GM19397 (cell line): ENCODE measurements around the gene CNTN6.
"Not testable (repeated sequence)": the region's sequence is repeated elsewhere in the genome, so short reads cannot be mapped to it uniquely, and the experiment has no call there.

Source experiments
- ATAC-seq: cut with Tn5 transposase; IDR thresholded peaks from one replicate; pipeline ENCODE4 v1.9.1; 2021; ENCODE audit warnings: mild to moderate bottlenecking, moderate library complexity; ENCODE audit not compliant: unreplicated experiment

Gene CNTN6

DNA sequence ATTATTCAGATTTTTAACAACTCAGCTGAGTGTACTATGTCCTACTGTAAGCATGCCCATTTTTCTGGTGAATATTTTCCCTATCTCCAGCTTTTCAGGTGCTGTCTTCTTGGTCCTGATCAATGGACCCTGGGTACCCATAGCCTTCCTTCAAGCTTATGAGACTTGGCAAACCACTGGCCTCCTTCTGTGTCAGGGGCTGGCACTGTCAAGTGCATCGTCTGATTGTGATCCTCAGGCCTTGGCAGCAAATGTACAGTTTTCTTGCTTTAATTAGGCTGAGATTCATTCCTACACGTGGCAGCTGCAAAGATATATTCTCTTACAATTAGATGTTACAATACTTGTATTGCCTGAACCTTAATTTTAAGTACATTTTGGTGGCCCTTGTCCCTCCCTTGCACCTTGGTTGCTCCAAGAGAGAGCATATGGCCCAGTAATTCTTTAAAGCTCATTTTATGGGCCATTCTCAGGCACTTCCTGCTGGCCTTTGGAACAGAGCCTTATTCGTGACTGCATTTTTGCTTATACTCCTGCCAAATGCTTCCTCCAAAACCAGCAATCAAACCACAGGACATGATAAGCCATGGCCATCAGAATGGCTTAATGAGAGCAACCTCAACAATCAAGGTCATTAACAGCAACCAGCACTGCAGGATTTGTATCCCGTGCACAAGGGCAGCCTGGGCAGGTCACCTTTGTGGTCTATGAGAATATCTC lies 179.9 kb downstream of the CNTN6 start:
- no peak for ATAC-seq

DNA sequence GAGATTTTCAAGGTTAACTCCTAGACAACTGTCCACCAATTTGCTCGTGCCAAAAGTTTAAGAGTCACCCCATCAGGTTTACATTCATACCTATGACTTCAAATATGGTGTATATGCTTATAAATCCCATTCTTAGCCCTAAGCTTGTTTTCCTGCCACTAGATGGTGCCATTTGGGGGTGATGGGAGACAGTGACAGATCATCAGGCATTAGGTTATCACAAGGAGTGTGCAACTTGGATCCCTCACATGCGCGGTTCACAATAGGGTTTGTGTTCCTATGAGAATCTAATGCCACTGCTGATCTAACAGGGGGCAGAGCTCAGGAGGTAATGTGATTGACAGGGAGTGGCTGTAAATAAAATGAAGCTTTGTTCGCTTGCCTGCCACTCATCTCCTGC lies 182.7 kb downstream of the CNTN6 start:
- no peak for ATAC-seq

DNA sequence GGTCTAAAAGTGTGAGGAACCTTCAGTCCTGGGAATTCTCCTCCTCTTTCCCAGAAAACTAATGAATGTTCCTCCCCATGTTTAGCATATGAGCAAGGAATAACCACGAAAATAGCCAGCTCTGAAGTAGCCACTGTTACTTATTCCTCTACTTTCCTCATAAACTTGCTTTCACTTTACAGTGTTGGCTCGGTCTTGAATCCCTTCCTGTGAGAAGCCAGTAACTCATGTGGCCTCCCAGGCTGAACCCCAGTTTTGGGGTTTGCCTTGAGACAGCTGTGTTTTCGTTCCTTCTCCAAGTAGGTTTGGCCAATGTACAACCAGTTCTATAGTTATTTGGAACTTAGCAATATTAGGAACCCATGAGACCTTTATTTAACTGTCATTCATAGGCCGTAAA lies 195.0 kb downstream of the CNTN6 start:
- no peak for ATAC-seq

DNA sequence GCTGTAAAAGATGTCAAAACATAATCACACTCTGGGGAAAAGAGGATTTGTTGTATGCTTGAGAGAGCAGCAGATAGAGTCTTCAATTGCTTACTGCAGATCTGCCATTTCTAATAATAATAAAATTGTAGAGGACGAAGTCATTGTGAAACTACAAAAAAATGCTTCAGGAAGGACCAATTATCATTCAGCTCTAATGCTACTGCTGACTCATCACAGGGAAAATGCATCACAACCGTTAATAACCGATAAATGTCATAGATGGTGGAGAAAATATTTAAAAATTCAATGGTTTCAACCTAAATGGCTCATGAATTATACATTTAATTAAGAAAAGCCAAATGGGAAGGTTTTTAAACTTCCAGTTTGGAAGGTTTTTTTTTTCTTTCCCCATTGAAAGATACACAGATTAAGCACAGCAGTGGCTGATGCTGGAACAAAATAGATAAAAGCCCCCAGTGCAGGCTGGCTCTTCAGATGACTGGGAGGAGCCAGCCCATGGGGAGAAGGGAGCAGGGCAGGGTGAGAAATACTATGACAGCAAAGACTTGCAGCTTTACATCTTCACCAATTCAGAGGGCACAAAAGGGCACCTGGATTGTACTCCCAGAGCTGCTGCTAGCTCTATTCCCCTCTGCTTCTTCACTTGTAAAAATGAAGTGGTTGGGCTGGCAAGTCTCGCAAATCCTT lies 196.1 kb downstream of the CNTN6 start:
- no peak for ATAC-seq

DNA sequence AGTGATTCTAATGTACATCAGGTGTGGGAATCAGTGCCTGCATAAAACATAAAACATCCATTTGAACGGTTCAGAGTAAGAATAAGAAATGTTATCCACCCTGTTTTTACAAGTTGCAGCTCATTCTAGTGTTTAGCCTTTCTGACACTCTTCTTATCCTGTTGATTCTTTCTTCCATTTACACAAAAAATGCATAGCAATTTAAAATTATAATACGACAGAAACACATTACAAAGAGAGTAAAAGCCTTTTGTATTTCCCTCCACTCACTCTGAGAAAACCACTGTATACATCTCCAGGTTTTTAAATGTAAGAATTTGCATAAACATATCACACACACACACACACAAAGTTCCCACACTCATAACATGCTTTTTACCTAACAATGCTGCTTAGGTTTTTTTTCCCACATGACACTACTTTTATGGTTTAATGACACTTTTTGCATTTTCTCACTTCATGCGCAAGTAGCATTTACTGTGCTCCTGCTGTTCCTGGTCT lies 199.8 kb downstream of the CNTN6 start:
- no peak for ATAC-seq

DNA sequence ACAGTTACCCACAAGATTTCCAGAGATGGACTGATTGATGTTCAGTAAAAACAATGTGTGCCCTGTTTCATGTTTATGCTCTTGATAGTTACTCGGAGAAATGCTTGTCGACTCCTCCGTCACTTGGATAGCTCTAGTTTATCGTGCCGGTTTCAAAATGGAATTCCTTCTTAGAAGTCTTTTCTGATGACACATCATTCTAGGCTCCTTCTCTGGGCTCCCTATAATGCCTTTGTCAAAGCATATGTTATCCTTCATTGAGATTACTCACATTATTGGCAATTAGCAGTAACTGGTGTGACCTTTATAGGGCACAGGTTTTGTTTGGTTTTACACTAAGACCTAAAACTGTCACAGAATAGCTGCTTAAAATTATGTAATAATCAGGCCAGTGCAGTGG lies 201.8 kb downstream of the CNTN6 start:
- no peak for ATAC-seq

DNA sequence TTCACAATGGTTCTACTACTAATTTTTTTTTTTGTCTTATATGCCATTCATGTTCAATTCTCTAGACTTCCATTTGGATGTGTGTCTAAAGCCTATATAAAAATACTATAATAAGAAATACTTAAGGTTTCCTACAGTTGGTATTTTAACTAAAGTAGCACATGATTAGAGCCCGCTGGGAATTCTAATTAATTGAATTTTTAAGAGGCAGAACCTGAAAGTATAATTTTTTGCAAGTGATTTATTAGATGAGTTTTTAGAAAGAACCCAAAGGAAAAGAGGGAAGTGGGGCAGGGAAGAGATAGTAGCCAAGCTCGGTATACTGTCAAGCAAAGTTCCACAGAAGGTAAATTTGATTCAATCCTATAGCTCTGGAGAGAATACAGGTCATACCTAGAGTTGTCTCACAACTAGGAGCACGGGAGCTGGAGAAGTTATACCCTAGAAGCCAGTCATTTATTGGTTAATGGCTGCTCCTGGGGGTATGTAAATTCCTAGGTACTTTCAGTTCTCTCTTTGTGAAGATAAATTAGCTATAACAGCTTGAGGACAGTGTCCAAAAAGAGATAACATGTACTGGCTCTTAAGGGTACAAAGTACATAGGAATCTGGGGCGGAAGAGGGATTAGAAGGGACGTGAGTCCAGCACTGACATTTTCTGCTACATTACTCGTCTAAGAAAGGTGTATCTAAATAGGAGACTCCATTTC lies 225.6 kb downstream of the CNTN6 start:
- no peak for ATAC-seq

DNA sequence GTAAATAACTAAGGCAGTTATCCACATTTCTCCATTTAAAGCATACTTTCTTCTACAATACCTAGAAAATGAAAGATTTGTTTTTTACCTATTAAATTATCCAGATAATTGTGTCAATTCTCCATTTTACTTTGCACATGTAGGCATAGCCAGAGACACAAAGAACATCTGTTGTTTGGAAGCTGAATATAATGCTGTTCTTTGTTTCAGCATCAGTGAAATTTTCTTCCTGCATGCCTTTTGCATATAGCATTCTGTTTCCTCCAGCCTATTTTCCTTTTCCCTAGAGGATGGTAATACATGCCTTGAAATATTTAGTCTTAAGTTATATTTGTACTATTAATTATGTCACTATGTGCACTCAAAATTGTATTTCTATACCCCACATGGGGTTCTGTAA lies 233.7 kb downstream of the CNTN6 start:
- ATAC-seq: no peak

DNA sequence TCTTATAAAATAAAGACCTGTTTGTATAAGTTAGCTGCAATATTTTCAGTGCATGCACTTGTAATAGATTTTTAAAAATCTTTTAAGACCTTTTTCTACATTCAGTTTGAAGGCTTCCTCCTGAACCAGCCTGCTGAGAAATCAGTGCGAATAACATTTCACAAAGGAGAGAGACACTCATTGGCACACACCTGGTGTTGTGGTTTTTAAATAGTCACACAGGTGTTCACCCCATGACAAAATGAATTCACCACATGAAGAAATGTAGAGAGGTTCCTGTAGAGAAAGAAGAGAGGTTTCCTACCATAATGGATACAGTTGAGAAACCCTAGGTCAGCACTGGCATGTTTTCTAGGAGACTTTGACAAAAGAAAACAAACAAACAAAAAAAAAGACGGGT lies 237.3 kb downstream of the CNTN6 start:
- no peak for ATAC-seq

DNA sequence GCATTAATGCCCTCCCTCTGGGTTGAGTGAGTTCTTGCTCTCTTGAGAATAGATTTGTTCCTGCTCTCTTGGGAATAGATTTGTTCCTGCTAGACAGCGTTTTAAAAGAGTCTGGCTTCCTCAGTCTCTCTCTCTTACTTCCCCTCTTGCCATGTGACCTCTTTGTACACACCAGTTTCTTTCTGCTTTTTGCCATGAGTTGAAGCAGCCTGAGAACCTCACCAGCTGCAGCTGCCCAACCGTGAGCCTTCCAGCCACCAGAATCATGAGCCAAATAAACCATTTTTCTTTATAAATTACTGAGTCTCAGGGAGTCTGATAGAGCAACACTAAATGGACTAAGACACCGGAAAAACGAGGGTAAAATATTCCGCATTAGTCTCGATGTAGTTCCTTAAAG lies 253.6 kb downstream of the CNTN6 start:
- no peak for ATAC-seq

DNA sequence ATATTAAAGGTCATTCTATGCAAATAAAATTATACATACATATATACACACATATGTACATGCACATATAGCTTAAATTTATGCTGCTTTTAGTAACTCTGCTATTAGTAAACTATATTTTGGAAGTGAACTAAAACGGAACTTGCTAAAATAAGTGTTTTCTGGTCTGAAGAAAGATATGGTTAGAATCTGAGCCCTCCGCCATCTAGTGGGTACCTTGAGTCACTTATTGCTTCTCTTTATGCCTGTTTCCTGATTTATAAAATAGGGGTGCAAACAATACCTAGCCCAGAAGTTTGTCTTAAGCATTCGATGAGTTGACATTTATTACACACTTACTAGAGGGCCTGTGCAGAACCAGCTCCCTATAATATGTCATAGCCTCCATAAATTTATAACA lies 255.7 kb downstream of the CNTN6 start:
- ATAC-seq: no peak

DNA sequence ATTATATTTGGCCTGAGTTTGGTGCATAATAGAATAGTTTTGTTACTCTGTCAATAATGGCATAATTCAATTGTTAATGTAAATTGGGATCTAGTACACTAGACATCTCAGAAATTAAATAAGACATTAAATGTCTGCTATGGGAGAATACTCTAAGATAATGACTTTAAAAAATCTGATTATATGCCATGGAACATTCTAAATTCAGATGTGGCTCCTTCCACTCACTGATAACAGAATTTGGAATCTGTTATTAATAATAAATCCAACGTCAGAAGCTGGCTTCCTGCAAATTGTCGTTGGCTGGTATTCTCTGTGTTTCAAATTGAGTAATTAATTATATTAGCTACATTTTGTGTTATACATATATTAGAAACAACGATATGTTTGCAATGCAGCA lies 258.1 kb downstream of the CNTN6 start:
- ATAC-seq: no peak

DNA sequence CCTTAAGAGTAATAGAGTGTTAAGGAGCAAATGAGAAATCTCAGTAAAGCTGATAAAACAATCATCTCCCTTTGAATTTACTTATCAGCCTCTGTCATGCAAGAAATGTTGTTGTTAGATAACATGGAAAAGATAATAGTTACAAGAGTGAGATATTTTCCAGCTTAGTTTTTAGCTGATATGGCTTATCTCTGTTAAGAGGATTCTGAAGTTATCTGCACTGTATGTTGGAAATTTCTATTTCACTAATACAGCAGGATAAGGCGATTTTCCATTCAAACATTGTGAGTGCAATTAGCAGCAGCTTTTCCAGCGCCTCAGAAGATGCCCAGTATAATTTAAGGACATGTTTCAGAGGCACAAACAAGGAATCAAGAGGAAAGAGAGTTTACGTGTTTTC lies 262.9 kb downstream of the CNTN6 start:
- ATAC-seq: no peak

DNA sequence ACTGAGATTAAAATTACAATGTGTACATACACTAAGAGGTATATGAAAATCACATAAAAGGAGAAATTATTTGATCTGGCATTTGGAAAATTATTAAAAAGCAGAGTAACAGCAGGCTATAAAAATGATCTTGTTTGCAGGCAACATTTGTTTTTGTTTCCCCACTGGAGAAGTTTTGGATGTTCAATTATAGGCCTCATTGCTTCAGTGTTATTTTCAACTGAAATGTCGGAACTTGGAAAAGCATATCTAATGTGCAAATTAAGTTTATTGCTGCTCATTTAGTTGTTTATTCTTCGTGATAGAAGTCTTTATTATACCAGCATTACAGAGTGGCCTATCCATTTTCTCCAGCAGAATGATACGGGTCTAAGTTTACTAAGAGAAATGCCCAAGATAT lies 263.3 kb downstream of the CNTN6 start:
- ATAC-seq: no peak

DNA sequence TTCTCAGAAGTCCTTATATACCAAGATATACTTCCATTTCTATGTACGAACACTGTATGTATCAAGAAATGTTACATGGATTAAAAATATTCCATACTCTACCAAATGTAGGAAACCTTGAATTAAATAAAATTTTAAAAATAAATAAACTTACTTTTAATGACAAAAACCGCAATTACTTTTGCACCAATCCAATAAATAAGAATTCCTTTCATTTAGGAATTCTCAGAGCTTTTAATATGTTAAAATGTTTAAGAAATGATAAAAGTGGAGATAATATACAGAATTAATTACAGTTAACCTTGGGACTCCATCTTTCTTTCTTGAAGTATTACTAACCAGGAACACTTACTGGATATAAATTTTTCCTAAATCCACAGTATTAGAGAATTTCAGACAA lies 272.7 kb downstream of the CNTN6 start:
- no peak for ATAC-seq

DNA sequence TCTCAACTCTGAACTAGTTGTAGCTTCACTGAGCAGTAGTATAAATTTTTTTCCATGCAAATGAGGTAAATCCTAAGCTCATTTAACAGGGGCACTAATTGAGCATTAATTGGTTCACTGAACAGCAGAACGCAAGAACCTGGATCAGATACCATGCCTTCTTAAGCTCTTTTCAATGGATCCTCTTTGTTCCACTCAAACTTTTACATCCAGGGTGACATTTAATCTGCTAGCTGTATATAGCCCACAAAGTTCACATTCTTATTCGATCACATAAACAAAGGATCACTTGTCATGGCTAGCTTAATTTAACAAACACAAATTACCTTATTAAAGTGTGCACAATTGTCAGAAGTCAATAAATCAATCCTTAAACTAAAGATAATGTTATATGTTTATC lies 281.6 kb downstream of the CNTN6 start:
- no peak for ATAC-seq

DNA sequence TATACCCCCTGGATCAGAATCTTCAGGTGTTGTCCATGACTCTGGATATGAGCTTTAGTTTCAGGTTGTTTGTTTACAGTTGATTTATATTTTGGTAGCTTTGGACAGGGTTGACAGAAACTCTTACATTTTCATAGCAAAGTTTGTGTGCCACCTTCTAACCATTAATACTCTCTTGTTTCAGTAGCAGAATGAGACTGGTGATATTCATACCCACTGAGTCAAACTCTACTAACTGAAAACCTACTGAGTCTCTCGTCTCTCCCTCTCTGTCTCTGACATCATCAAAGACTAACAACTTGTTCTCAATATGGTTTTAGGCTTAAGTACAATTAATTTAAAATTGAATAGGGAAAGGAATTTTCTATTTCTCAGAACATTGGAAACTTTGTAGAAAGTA lies 282.3 kb downstream of the CNTN6 start:
- ATAC-seq: no peak

DNA sequence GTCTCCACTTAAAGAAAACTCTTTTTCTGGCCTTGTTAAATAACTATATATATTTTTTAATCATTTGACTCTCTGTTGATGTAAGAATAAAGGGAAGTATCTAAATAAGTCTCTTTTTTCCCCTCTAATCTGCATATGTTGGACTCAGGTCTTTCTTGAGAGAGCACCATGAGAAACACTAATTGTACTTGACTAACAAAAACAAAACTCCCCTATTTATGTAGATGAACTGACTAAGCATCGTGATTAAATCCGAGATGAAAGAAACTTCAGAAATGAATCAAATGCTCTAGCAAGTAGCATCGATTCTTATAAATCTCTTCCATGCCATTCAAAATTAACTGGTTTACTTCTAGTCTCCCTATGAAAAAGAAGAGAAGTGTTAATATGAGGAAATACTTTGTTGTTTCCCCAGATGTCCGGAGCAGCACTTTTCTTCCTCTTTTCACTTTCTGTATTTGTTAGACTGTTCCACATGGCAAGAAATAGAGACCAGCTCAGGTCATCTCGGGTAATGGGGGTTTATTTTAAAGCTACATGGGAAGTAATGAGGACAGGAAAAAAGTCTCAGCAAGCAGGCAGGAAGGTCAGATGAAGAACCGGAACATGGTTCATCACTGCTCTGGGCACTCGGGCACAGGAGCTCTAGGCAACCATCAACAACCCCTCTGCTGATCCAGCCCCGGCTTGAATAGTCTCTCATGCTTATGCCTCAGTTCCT lies 288.3 kb downstream of the CNTN6 start:
- ATAC-seq: peak; percentile 79

DNA sequence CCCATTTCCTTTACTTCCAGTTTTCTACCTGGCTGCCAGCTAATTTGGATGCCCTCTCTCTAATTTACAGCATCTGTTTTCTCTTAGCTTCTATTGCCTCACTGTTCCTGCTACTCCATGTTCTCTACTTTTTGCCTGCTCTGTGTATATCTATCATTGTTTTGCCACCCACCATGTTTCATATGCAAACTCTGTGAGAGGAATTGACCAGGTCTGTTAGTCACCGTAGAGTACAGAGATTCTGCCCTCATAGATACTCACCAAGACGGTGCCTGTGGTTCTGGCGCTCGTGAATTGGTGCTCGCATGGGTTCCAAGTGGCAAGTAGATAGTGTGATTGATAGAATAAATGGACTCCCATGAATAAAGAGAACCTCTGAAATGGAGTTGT lies 288.8 kb downstream of the CNTN6 start:
- peak; percentile 29 for ATAC-seq

DNA sequence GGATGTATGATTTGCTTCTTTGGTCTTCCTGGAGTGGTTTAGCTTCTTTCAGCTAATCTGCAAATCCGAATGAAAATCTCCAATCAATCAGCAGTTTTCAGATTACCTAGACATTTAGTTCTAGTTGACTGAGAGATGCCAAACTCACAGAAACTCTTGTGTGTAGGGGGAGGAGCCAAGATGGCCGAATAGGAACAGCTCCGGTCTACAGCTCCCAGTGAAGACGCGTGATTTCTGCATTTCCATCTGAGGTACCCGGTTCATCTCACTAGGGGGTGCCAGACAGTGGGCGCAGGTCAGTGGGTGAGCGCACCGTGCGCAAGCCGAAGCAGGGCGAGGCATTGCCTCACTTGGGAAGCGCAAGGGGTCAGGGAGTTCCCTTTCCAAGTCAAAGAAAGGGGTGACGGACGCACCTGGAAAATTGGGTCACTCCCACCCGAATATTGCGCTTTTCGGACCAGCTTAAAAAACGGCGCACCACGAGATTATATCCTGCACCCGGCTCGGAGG lies 294.6 kb downstream of the CNTN6 start:
- not testable (repeated sequence) for ATAC-seq

DNA sequence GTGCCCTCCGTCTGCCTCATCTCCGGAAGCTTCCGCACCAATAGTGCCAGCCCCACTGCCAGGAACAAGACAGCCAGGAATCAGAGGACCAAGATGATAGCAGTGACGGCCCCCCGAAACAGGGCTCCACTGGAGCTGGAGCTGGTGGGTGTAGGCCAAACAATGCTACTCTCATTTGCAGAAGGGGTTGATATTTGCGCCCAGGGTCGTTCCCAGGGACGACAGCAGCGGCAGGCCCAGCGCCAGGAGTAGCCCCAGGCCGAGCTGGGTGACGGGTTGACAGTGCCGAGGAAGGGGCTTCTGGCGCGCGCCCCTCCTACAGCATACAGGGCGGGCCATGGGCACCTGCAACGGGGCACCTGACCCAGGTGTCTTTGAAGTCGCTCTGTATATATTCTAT lies 301.4 kb downstream of the CNTN6 start:
- ATAC-seq: no peak
